Heart right ventricle (tissue), 16 donors: ENCODE results near the gene ACP3. TPM values are rescaled to one million over a fixed set of nuclear protein-coding genes. Genes with fewer than 3 reads are reported as not detected.

Experiments
- ATAC-seq, 8 donors: fragments of 200-7000 bp; cut with Tn5 transposase; one replicate each; pipeline ENCODE4 v1.9.1; 2020; ENCODE audit warnings: mild to moderate bottlenecking in 8 of 8, moderate library complexity in 8 of 8, moderate number of reproducible peaks in 1 of 8
- DNase-seq, 2 donors: peaks; one replicate each; pipeline ENCODE4 v3.0.0-alpha.2; 2020
- H3K27ac ChIP-seq, 10 donors: fragments of 200-600 bp; sonication (generic) in 2 of 10; one replicate each; pipeline versions ENCODE4 v1.5.0 to v1.8.0; 2020 to 2022; ENCODE audit warnings: mild to moderate bottlenecking in 3 of 10
- H3K27me3 ChIP-seq, 7 donors: fragments of 200-600 bp; one replicate each; pipeline ENCODE4 v1.8.0; 2021 to 2022; ENCODE audit warnings: mild to moderate bottlenecking in 2 of 7
- H3K36me3 ChIP-seq, 9 donors: fragments of 200-600 bp; sonication (generic) in 1 of 9; one replicate each; pipeline versions ENCODE4 v1.5.0 to v1.8.0; 2020 to 2022; ENCODE audit warnings: mild to moderate bottlenecking in 2 of 9
- H3K4me1 ChIP-seq, 9 donors: fragments of 200-600 bp; sonication (generic) in 1 of 9; one replicate each; pipeline versions ENCODE4 v1.5.0 to v1.8.0; 2020 to 2022; ENCODE audit warnings: mild to moderate bottlenecking in 4 of 9
- H3K4me3 ChIP-seq, 10 donors: fragments of 200-600 bp; sonication (generic) in 2 of 10; one replicate each; pipeline versions ENCODE4 v1.5.0 to v1.8.0; 2020 to 2022; ENCODE audit warnings: mild to moderate bottlenecking in 7 of 10, moderate library complexity in 2 of 10
- H3K9me3 ChIP-seq, 11 donors: fragments of 200-600 bp in 10 of 11; sonication (generic) in 2 of 11; one replicate each; pipeline versions ENCODE4 v1.5.0 to v1.8.0; 2013 to 2022; ENCODE audit warnings: mild to moderate bottlenecking in 2 of 11, control low read depth in 1 of 11, moderate library complexity in 1 of 11
- WGBS, 2 donors: extraction: QIAGEN DNeasy Blood & Tissue Kit; methylation state at CpG; one replicate each; pipeline ENCODE4 v1.1.7; 2013; ENCODE audit warnings: inconsistent platforms in 1 of 2; 5-methylcytosine and 5-hydroxymethylcytosine counted together
- intact Hi-C, 10 donors: fragments of 100-400 bp; cut with DNase I; formaldehyde crosslinking; loops; one replicate each; pipeline versions ENCODE4 v1.11.1 to v1.14.2; 2022
- polyA plus RNA-seq, 2 donors: library from polyadenylated mRNA; stranded (reverse); fragments of 200-250 nt; gene quantifications; one replicate each; pipeline ENCODE4 v1.2.3, GENCODE V29; 2013
- total RNA-seq, 10 donors: library from RNA; stranded (reverse); fragmentation: NEBNext Ultra II Directional in 3 of 10; extraction: Animal tissue kit (Norgen Biotek cat#: 25700) in 3 of 10; gene quantifications; one replicate each; pipeline versions ENCODE4 v1.2.1 to v1.2.4, GENCODE V29; 2021 to 2023
- TF ChIP-seq, protein P1 (sequence below), 9 donors: fragments of 200-600 bp; sonication (generic) in 2 of 9; IDR thresholded peaks; one replicate each; pipeline versions ENCODE4 v1.5.0 to v1.8.0; 2021 to 2022; ENCODE audit warnings: antibody characterized with exemption in 9 of 9, mild to moderate bottlenecking in 5 of 9, moderate library complexity in 1 of 9
- donor health status: Arrhythmogenic right ventricular cardiomyopathy.
- donor health status: ischemic (EF 13 %, LVEDD 7.1; RV severe dilation, severe dysfunction).
- donor health status: healthy with polysubstance abuse.
- donor health status: DM: no; HTN: yes; CAD: no.
- donor health status: DM: no; HTN: no; CAD: no.
- donor health status: ischemic (EF 25% LVEDD 6.9; RV normal size, moderate dysfunction).
- donor health status: ischemic (EF 25% LVEDD 5.7; RV mildly dilated, moderate dysfunction).
- donor health status: healthy.
- donor health status: DM: yes; HTN: yes; CAD: no.
- donor health status: Ischemic cardiomyopathy.
- donor health status: ischemic (EF 35%, LVEDD 5.7; RV mildly dilated, moderate dysfunction).
- donor health status: nonischemic (EF 11% LVEDD 7.7; RV severe dilation, severe dysfunction).
- donor health status: DM: yes; HTN: yes; CAD: no.
- donor health status: PGD.
- donor health status: ischemic (EF 29% LVEDD 5.4; RV normal size, mild dysfunction).
- donor health status: nonischemic (EF 23%, LVEDD 6.1; RV moderate dilation, normal function).

Gene ACP3
- total and polyA plus RNA-seq, 12 donors, result 0.09 to 3.3 (median 0.73) TPM; not detected in 2

DNA sequence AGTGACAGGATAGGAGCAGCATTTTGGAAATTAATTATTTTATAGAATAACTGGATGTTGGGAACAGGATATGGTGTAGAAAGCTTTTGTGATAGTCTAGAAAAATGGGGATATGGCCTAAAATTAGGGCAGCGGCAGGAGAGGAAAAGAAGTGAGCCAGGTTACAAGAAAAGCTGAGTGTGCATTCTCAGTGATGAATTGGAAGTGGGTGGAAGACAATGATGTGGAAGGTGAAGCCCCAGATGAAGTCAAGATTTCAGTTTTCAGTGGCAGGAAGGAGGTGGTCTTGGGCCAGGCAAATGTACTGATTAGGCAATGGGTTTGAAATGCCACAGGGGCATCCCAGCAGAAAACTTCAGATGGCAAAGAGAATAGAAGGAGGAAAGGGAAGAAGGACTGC lies 33.6 kb downstream of the ACP3 start:
- Histone ChIP-seq H3K9me3 (no peaks in the 10 kb centered on the region), H3K27me3 (no peaks in the 10 kb centered on the region), H3K27ac (no peak overlapping the region), H3K4me1 (peaks cover 0 to 10% (median 0%) of the 10 kb centered on the region in 9 donors), H3K36me3 (peaks cover 0 to 31% (median 0%) of the 10 kb centered on the region in 9 donors), H3K4me3 (no peak overlapping the region)
- TF ChIP-seq, protein P1, sequence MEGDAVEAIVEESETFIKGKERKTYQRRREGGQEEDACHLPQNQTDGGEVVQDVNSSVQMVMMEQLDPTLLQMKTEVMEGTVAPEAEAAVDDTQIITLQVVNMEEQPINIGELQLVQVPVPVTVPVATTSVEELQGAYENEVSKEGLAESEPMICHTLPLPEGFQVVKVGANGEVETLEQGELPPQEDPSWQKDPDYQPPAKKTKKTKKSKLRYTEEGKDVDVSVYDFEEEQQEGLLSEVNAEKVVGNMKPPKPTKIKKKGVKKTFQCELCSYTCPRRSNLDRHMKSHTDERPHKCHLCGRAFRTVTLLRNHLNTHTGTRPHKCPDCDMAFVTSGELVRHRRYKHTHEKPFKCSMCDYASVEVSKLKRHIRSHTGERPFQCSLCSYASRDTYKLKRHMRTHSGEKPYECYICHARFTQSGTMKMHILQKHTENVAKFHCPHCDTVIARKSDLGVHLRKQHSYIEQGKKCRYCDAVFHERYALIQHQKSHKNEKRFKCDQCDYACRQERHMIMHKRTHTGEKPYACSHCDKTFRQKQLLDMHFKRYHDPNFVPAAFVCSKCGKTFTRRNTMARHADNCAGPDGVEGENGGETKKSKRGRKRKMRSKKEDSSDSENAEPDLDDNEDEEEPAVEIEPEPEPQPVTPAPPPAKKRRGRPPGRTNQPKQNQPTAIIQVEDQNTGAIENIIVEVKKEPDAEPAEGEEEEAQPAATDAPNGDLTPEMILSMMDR (IDR thresholded peaks at IDR 0.05), result no peak
- ATAC-seq (no peak), DNase-seq (no peak)
- WGBS, 2 donors, result 29 to 48% methylated on average over 1 of the region's 1 CpG
- intact Hi-C loops, result loop anchor here in 5 of 10 donors (5.0 to 10.0 kb wide), 3 partner anchors 46 to 294 kb away; no protein-coding TSS in a partner anchor

GRCh38 chr3:132351222-132351806 lies 34.1 kb downstream of the ACP3 start:
- Histone ChIP-seq H3K4me1 (peaks cover 0 to 10% (median 0%) of the 10 kb centered on the region in 9 donors), H3K9me3 (no peaks in the 10 kb centered on the region), H3K27me3 (peaks cover 0 to 2% (median 0%) of the 10 kb centered on the region in 7 donors), H3K36me3 (peaks cover 0 to 34% (median 0%) of the 10 kb centered on the region in 9 donors), H3K4me3 (no peak overlapping the region), H3K27ac (no peak overlapping the region)
- intact Hi-C loops, result loop anchor here in 5 of 10 donors (5.0 to 10.0 kb wide), 3 partner anchors 46 to 293 kb away; no protein-coding TSS in a partner anchor
- TF ChIP-seq, protein P1 (IDR thresholded peaks at IDR 0.05), result no peak
- WGBS, 2 donors, result 65 to 69% methylated on average over 5 of the region's 5 CpGs
- DNase-seq, result no peak
- ATAC-seq, result no peak

- H3K4me1 ChIP-seq, result peaks cover 0 to 3% (median 0%) of the 10 kb centered on the region in 9 donors
- no peak overlapping the region for H3K27ac ChIP-seq
- peaks cover 0 to 47% (median 0%) of the 10 kb centered on the region in 9 donors for H3K36me3 ChIP-seq
- no peaks in the 10 kb centered on the region for H3K9me3 ChIP-seq
- H3K27me3 ChIP-seq, result peaks cover 0 to 10% (median 0%) of the 10 kb centered on the region in 7 donors
- 15 to 16% methylated on average over 6 of the region's 6 CpGs for WGBS, 2 donors
- peak in 6 of 8 donors; percentile 61 to 84 (median 72) for ATAC-seq
- no peak overlapping the region for H3K4me3 ChIP-seq
- TF ChIP-seq, protein P1 (IDR thresholded peaks at IDR 0.05), result peak; percentile 69 to 94 (median 93)
- peak in 1 of 2 donors; percentile 56 for DNase-seq
- intact Hi-C loops, result loop anchor here in 9 of 10 donors (1.0 to 10.0 kb wide), 5 partner anchors 45 to 292 kb away; no protein-coding TSS in a partner anchor
Measured at GRCh38 chr3:132352556-132353143, 35.4 kb downstream of the ACP3 start.

GRCh38 chr3:132354916-132355702 lies 37.9 kb downstream of the ACP3 start:
- intact Hi-C loops, result loop anchor here in 6 of 10 donors (5.0 to 10.0 kb wide), 3 partner anchors 42 to 290 kb away; no protein-coding TSS in a partner anchor
- 68% methylated on average over 9 of the region's 9 CpGs for WGBS, 2 donors
- TF ChIP-seq, protein P1 (IDR thresholded peaks at IDR 0.05), result no peak
- peaks cover 0 to 10% (median 0%) of the 10 kb centered on the region in 7 donors for H3K27me3 ChIP-seq
- H3K4me3 ChIP-seq, result no peak overlapping the region
- no peak overlapping the region for H3K27ac ChIP-seq
- ATAC-seq, result no peak
- H3K36me3 ChIP-seq, result peaks cover 0 to 32% (median 0%) of the 10 kb centered on the region in 9 donors
- peaks cover 0 to 3% (median 0%) of the 10 kb centered on the region in 9 donors for H3K4me1 ChIP-seq
- no peaks in the 10 kb centered on the region for H3K9me3 ChIP-seq
- DNase-seq, result no peak
